Coronary artery (tissue), 2 donors: ENCODE measurements around the gene CDO1.
"Not testable (repeated sequence)": the region's sequence is repeated elsewhere in the genome, so short reads cannot be mapped to it uniquely, and the experiment has no call there.

Experiments
- DNase-seq: peaks from one replicate; pipeline ENCODE4 v3.0.0-alpha.2; 2017; ENCODE audit warnings: low spot score
- H3K27ac ChIP-seq, 2 donors: fragments of 200-600 bp; sonication (generic); one replicate each; pipeline ENCODE4 v1.5.1; 2016 to 2019
- H3K4me3 ChIP-seq: fragments of 200-600 bp; sonication (generic); 2 replicates; pipeline ENCODE4 v1.5.1; 2016; ENCODE audit warnings: mild to moderate bottlenecking, moderate library complexity
- TF ChIP-seq, protein P1 (sequence below): fragments of 200-600 bp; sonication (generic); IDR thresholded peaks from one replicate; pipeline ENCODE4 v1.5.1; 2019; ENCODE audit warnings: antibody characterized with exemption

Gene CDO1

GRCh38 chr5:115831163-115831768 lies 14.8 kb upstream of the CDO1 start:
- TF ChIP-seq, protein P1, sequence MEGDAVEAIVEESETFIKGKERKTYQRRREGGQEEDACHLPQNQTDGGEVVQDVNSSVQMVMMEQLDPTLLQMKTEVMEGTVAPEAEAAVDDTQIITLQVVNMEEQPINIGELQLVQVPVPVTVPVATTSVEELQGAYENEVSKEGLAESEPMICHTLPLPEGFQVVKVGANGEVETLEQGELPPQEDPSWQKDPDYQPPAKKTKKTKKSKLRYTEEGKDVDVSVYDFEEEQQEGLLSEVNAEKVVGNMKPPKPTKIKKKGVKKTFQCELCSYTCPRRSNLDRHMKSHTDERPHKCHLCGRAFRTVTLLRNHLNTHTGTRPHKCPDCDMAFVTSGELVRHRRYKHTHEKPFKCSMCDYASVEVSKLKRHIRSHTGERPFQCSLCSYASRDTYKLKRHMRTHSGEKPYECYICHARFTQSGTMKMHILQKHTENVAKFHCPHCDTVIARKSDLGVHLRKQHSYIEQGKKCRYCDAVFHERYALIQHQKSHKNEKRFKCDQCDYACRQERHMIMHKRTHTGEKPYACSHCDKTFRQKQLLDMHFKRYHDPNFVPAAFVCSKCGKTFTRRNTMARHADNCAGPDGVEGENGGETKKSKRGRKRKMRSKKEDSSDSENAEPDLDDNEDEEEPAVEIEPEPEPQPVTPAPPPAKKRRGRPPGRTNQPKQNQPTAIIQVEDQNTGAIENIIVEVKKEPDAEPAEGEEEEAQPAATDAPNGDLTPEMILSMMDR: peak; percentile 40
- Histone ChIP-seq H3K27ac (no peak overlapping the region), H3K4me3 (no peak overlapping the region)
- no peak for DNase-seq

DNA sequence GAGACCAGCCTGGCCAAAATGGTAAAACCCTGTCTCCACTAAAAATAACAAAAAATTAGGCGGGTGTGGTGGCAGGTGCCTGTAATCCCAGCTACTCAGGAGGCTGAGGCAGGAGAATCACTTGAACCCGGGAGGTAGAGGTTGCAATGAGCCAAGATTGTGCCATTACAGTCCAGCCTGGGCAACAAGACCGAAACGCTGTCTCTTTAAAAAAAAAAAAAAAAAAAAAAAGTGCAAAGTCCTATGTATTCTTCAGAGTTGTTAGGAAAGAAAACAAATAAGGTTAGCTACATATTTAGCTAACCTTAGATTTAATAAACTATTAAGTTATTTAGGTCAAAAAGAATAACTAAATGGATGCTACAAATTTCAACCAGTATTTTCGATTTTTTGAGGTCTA lies 13.5 kb upstream of the CDO1 start:
- DNase-seq: no peak
- TF ChIP-seq, protein P1: no peak
- Histone ChIP-seq H3K4me3 (no peak overlapping the region), H3K27ac (no peak overlapping the region)

- Histone ChIP-seq H3K27ac (no peak overlapping the region), H3K4me3 (no peak overlapping the region)
- TF ChIP-seq, protein P1: no peak
- DNase-seq: no peak
Measured at GRCh38 chr5:115825948-115826347, 9.5 kb upstream of the CDO1 start.

GRCh38 chr5:115824983-115825382 lies 8.5 kb upstream of the CDO1 start:
- H3K4me3 ChIP-seq, DNase-seq, H3K27ac ChIP-seq: not testable (repeated sequence)

GRCh38 chr5:115820846-115821245 lies 4.4 kb upstream of the CDO1 start:
- Histone ChIP-seq H3K27ac (no peak overlapping the region), H3K4me3 (no peak overlapping the region)
- TF ChIP-seq, protein P1: no peak
- DNase-seq: no peak

DNA sequence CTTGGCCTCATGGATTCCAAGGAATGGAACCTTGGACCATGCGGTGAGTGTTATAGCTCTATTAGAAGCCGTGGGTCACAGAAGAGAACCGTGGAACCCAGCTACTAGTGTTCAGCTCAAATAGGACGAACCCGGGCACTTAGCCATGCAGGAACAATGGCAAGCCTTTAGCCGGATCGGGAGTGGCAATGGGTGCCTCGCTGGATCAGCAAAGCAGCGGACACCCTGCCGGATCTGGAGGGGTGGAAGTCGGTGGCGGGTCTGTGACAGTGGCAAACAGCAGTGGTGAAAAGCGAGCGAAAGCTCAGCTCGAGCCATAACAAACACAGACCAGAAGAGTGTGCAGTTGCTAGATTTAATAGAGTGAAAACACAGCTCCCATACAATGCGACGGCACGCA lies 2.4 kb upstream of the CDO1 start:
- no peak overlapping the region for H3K4me3 ChIP-seq
- TF ChIP-seq, protein P1: no peak
- H3K27ac ChIP-seq: no peak overlapping the region
- no peak for DNase-seq

DNA sequence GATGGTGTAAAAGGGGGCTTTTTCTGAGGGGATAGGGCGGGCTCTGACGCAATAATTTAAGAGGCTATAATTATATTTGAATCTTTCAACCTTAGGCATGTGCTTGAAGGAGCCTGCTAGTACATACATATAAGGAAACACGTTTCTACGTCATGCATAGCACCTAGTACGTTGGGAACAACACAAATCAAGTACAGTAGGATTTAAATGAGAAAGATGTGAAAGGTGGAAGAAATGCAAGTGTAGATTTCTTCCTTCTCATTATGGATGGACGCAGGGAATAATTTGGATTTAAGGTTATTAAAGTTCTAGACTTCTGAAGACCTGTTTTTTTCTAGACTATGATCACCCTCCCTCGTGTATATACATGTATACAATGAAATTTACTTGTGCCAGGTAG lies 927 bp upstream of the CDO1 start:
- TF ChIP-seq, protein P1: no peak
- no peak for DNase-seq
- Histone ChIP-seq H3K4me3 (no peak overlapping the region), H3K27ac (no peak overlapping the region)
